K562 (cell line): Measurements from ENCODE around the gene SEMA3C. TPM values are rescaled to one million over a fixed set of nuclear protein-coding genes. Genes with fewer than 3 reads are reported as not detected.

Source experiments
- ATAC-seq: fragments of 200-7000 bp; cut with Tn5 transposase; 3 replicates; pipeline ENCODE4 v1.9.1; 2020; ENCODE audit warnings: moderate library complexity
- BruUV-seq: library from RNA; stranded (reverse); fragments of 400-500 nt; replicated peaks from 2 replicates; lab custom pipeline; 2021; lab: Mats Ljungman, UMichigan
- CTCF ChIA-PET: fragments of 300-600 bp; formaldehyde crosslinking; extraction: SDS; loops from one replicate; lab custom pipeline; 2021; ENCODE audit warnings: low intra/inter-chr PET ratio; lab: Yijun Ruan, JAX
- POLR2A ChIA-PET: fragments of 300-600, 350-650 bp; sonication (Branson Sonifier 250); formaldehyde crosslinking; extraction: SDS; loops from one replicate; lab custom pipeline; 2021; ENCODE audit warnings: antibody characterized with exemption, inconsistent platforms; lab: Yijun Ruan, JAX
- DNase-seq, 4 experiments: peaks; one replicate each; pipeline versions ENCODE4 v3.0.0 to v3.0.0-alpha.2; 2011 to 2018; ENCODE audit warnings: low spot score in 3 of 4, mixed read lengths in 3 of 4; ENCODE audit errors: extremely low read depth in 1 of 4
- FAIRE-seq: peaks from 2 replicates; lab custom pipeline; 2011; peaks lifted over from hg19 to GRCh38; lab: Jason Lieb, UNC
- H2AFZ ChIP-seq: 2 replicates; pipeline ENCODE4 v1.6.0; 2011; ENCODE audit warnings: low read depth, low read length, control low read depth, inconsistent platforms
- H3K27ac ChIP-seq: fragments of 200-600 bp; 3 replicates; pipeline ENCODE4 v1.8.0; 2011; ENCODE audit warnings: low read depth, mild to moderate bottlenecking, control low read depth, inconsistent platforms, low read length, moderate library complexity, mixed read lengths; ENCODE audit errors: extremely low read depth
- H3K27me3 ChIP-seq, 2 experiments: fragments of 300-600 bp in 1 of 2; 2 replicates in 1 of 2; 3 replicates in 1 of 2; pipeline versions ENCODE4 v1.6.0 to v1.8.0; 2011; ENCODE audit warnings: inconsistent platforms in 2 of 2, low read length in 2 of 2, mild to moderate bottlenecking in 1 of 2, mixed read lengths in 1 of 2, moderate library complexity in 1 of 2; ENCODE audit not compliant: control insufficient read depth in 2 of 2, insufficient read depth in 2 of 2
- H3K36me3 ChIP-seq: fragments of 300-600 bp; 3 replicates; pipeline ENCODE4 v1.8.0; 2011; ENCODE audit warnings: mild to moderate bottlenecking, low read length, inconsistent platforms; ENCODE audit not compliant: control insufficient read depth, insufficient read depth
- H3K4me1 ChIP-seq, 2 experiments: fragments of 200-600 bp in 1 of 2; replicated peaks in 1 of 2; 2 replicates in 1 of 2; 3 replicates in 1 of 2; pipeline versions ENCODE4 v1.5.1 to v1.8.0; 2011; ENCODE audit warnings: inconsistent platforms in 2 of 2, low read length in 2 of 2, mild to moderate bottlenecking in 1 of 2, mixed read lengths in 1 of 2, moderate library complexity in 1 of 2; ENCODE audit not compliant: control insufficient read depth in 2 of 2, insufficient read depth in 2 of 2
- H3K4me2 ChIP-seq: 2 replicates; pipeline ENCODE4 v1.6.1; 2011; ENCODE audit warnings: low read length, control low read depth, inconsistent platforms, mixed read lengths; ENCODE audit not compliant: insufficient read depth
- H3K4me3 ChIP-seq: fragments of 200-600 bp; sonication (generic), shearing (Covaris generic); 2 replicates; pipeline ENCODE4 v1.5.1; 2016; ENCODE audit warnings: control low read depth, inconsistent platforms
- H3K79me2 ChIP-seq: fragments of 200-600 bp; 3 replicates; pipeline ENCODE4 v1.8.0; 2011; ENCODE audit warnings: low read length, inconsistent platforms; ENCODE audit not compliant: control insufficient read depth, insufficient read depth
- H3K9ac ChIP-seq, 2 experiments: 2 replicates each; pipeline versions ENCODE4 v1.6.0 to v1.6.1; 2011; ENCODE audit warnings: low read depth in 2 of 2, low read length in 2 of 2, control low read depth in 1 of 2, inconsistent platforms in 1 of 2, mild to moderate bottlenecking in 1 of 2, mixed read lengths in 1 of 2; ENCODE audit not compliant: insufficient read depth in 1 of 2
- H3K9me1 ChIP-seq: one replicate; pipeline ENCODE4 v1.6.0; 2011; ENCODE audit warnings: inconsistent platforms, mild to moderate bottlenecking, low read length, moderate library complexity; ENCODE audit not compliant: control insufficient read depth, insufficient read depth
- H3K9me3 ChIP-seq: replicated peaks from 2 replicates; pipeline ENCODE4 v1.5.1; 2011; ENCODE audit warnings: low read depth, low read length, inconsistent platforms; ENCODE audit not compliant: control insufficient read depth, insufficient read depth
- H4K20me1 ChIP-seq: replicated peaks from 2 replicates; pipeline ENCODE4 v1.6.1; 2011; ENCODE audit warnings: low read length, inconsistent platforms, mixed read lengths; ENCODE audit not compliant: control insufficient read depth, insufficient read depth
- AFF4 ChIP-seq: sonication (generic); formaldehyde crosslinking; IDR thresholded peaks from 2 replicates; pipeline ENCODE4 v1.8.0; 2023; ENCODE audit warnings: mild to moderate bottlenecking, missing genetic modification reagents
- COPS2 ChIP-seq: fragments of 450-650 bp; conservative IDR thresholded peaks from 2 replicates; pipeline ENCODE4 v1.6.1; 2016; ENCODE audit warnings: mild to moderate bottlenecking, moderate library complexity
- FOXK2 ChIP-seq, 2 experiments: fragments of 450-650 bp; IDR thresholded peaks in 1 of 2; conservative IDR thresholded peaks in 1 of 2; 2 replicates each; pipeline ENCODE4 v1.6.1; 2016; ENCODE audit warnings: low read depth in 2 of 2, mild to moderate bottlenecking in 1 of 2
- LCOR ChIP-seq: sonication (generic); formaldehyde crosslinking; IDR thresholded peaks from 2 replicates; pipeline ENCODE4 v1.8.0; 2022; ENCODE audit warnings: mild to moderate bottlenecking, missing genetic modification reagents
- MNT ChIP-seq, 2 experiments: fragments of 450-650 bp; conservative IDR thresholded peaks; 2 replicates each; pipeline ENCODE4 v1.6.1; 2017; ENCODE audit warnings: mild to moderate bottlenecking in 2 of 2, moderate library complexity in 2 of 2
- MTA1 ChIP-seq: fragments of 450-650 bp; IDR thresholded peaks from 2 replicates; pipeline ENCODE4 v1.6.1; 2017; ENCODE audit warnings: borderline replicate concordance
- NFATC3 ChIP-seq: fragments of 450-650 bp; IDR thresholded peaks from 2 replicates; pipeline ENCODE4 v1.6.1; 2017; ENCODE audit warnings: mild to moderate bottlenecking
- RBM22 ChIP-seq: fragments of 200-400 bp; formaldehyde crosslinking; IDR thresholded peaks from 2 replicates; pipeline ENCODE4 v1.6.1; 2018; ENCODE audit warnings: low read length, low read depth; ENCODE audit not compliant: poor library complexity, severe bottlenecking
- RCOR1 ChIP-seq, 2 experiments: IDR thresholded peaks; 2 replicates each; pipeline ENCODE4 v1.6.1; 2012; ENCODE audit warnings: low read depth in 2 of 2, low read length in 2 of 2, borderline replicate concordance in 1 of 2, improper control_type of control experiment in 1 of 2
- SRSF7 ChIP-seq: fragments of 200-400 bp; formaldehyde crosslinking; optimal IDR thresholded peaks from 2 replicates; pipeline ENCODE3; 2017; ENCODE audit warnings: mild to moderate bottlenecking, low read depth, low read length
- TSC22D4 ChIP-seq: fragments of 450-650 bp; IDR thresholded peaks from 2 replicates; pipeline ENCODE4 v1.6.1; 2016; ENCODE audit warnings: missing genetic modification characterization, missing biosample characterization, control low read depth
- XRCC4 ChIP-seq: IDR thresholded peaks from one replicate; pipeline ENCODE4 v1.6.1; 2011; ENCODE audit not compliant: insufficient read depth, insufficient read length; ENCODE audit errors: extremely low read depth
- WGBS: fragments of 100-300 bp; shearing (Covaris generic); methylation state at CpG from one replicate; pipeline ENCODE4 v1.1.6; 2016; ENCODE audit warnings: low coverage, mixed read lengths; ENCODE audit not compliant: insufficient coverage; ENCODE audit errors: missing lambda C conversion rate; 5-methylcytosine and 5-hydroxymethylcytosine counted together
- in situ Hi-C: fragments of 300-500 bp; cut with MboI; formaldehyde crosslinking; loops from 4 replicates; pipeline ENCODE4 v1.15.0; 2018; ENCODE audit warnings: inconsistent platforms, mixed read lengths
- intact Hi-C: fragments of 100-400 bp; cut with micrococcal nuclease; formaldehyde crosslinking; loops from 2 replicates; pipeline ENCODE4 v1.14.2; 2022
- polyA plus RNA-seq, 8 experiments: library from polyadenylated mRNA; depleted of rRNA in 4 of 8; stranded (reverse) in 5 of 8; unstranded in 3 of 8; fragments of >200 nt; fragmentation: Nextera tagmentation in 2 of 8; fragmentation: Illumina TruSeq in 1 of 8; extraction: Ambion mirVana in 2 of 8; extraction: Trizol in 1 of 8; gene quantifications; 2 replicates each; pipeline versions ENCODE4 v1.2.1 to v1.2.3, GENCODE V29; 2011 to 2014; ENCODE audit warnings: inconsistent platforms in 1 of 8, missing spikeins in 1 of 8
- total RNA-seq, 7 experiments: library from RNA; depleted of rRNA in 6 of 7; stranded (reverse); fragments of >200 nt in 6 of 7; fragmentation: Illumina TruSeq in 2 of 7; extraction: Trizol in 2 of 7; gene quantifications; 2 replicates each; pipeline versions ENCODE4 v1.2.1 to v1.2.3, GENCODE V29; 2011 to 2021; ENCODE audit warnings: low replicate concordance in 1 of 7

Gene SEMA3C
- total and polyA plus RNA-seq, 9 of the 15 experiments (the other 6 are each of a cell fraction or from before 2014, with no cell fraction given) = 0.04 to 0.36 (median 0.12) TPM; not detected in 3

- ATAC-seq (no peak), FAIRE-seq (no peak), DNase-seq (no peak)
- Histone ChIP-seq H3K9ac (no peak overlapping the region), H3K27me3 (no peaks in the 10 kb centered on the region), H3K27ac (no peak overlapping the region), H2AFZ (no peak overlapping the region), H3K9me1 (no peaks in the 10 kb centered on the region), H3K9me3 (no peaks in the 10 kb centered on the region), H3K79me2 (no peaks in the 10 kb centered on the region), H3K36me3 (no peaks in the 10 kb centered on the region), H3K4me1 (no peaks in the 10 kb centered on the region), H3K4me2 (no peak overlapping the region), H3K4me3 (no peak overlapping the region), H4K20me1 (no peaks in the 10 kb centered on the region)
- TF ChIP-seq XRCC4 (no peak), LCOR (CRISPR knock-in tag) (no peak), RCOR1 (IDR thresholded peaks at IDR 0.05; ENCODE audit: borderline replicate concordance in 1 of 2, low read depth in 2 of 2, low read length in 2 of 2) (no peak), RBM22 (no peak), SRSF7 (no peak), NFATC3 (no peak), MTA1 (no peak), COPS2 (no peak)
- WGBS = 3% methylated on average over 2 of the region's 2 CpGs
- intact Hi-C loops = no loop called here
- in situ Hi-C loops = no loop called here
- ChIA-PET CTCF (no interaction called here), POLR2A (no interaction called here)
- BruUV-seq = no TSS peak
Observed at GRCh38 chr7:80770675-80771081, 148.2 kb downstream of the SEMA3C start.

- Histone ChIP-seq H3K27ac (no peak overlapping the region), H3K79me2 (no peaks in the 10 kb centered on the region), H3K9me3 (no peaks in the 10 kb centered on the region), H3K4me2 (no peak overlapping the region), H3K27me3 (no peaks in the 10 kb centered on the region), H3K36me3 (no peaks in the 10 kb centered on the region), H3K9me1 (no peaks in the 10 kb centered on the region), H4K20me1 (no peaks in the 10 kb centered on the region), H2AFZ (no peak overlapping the region), H3K9ac (no peak overlapping the region), H3K4me3 (no peak overlapping the region), H3K4me1 (no peaks in the 10 kb centered on the region)
- intact Hi-C loops = no loop called here
- in situ Hi-C loops = no loop called here
- no peak for ATAC-seq
- no peak for DNase-seq
- BruUV-seq = no TSS peak
- ChIA-PET POLR2A (no interaction called here), CTCF (no interaction called here)
- 0% methylated on average over 1 of the region's 1 CpG for WGBS
- no peak for FAIRE-seq
- TF ChIP-seq FOXK2 (conservative IDR thresholded peaks at IDR 0.05 in 1 of 2, IDR thresholded peaks at IDR 0.05 in 1 of 2; ENCODE audit: low read depth in 2 of 2) (no peak), TSC22D4 (tag) (no peak), AFF4 (CRISPR knock-in tag) (no peak), MNT (conservative IDR thresholded peaks at IDR 0.05) (no peak)
Observed at GRCh38 chr7:80770061-80770460, 148.8 kb downstream of the SEMA3C start.
